H1 (cell line): ENCODE results near the gene NR4A3. TPM values are rescaled to one million over a fixed set of nuclear protein-coding genes. Genes with fewer than 3 reads are reported as not detected.

Source experiments
- CTCF ChIA-PET: fragments of 300-600 bp; sonication (Branson Sonifier 250); formaldehyde crosslinking; loops from one replicate; lab custom pipeline; 2021; ENCODE audit not compliant: partially characterized antibody; lab: Charles Lee
- POLR2A ChIA-PET: fragments of 300-600 bp; sonication (Branson Sonifier 250); formaldehyde crosslinking; loops from one replicate; lab custom pipeline; 2021; ENCODE audit warnings: inconsistent platforms; ENCODE audit not compliant: partially characterized antibody; lab: Charles Lee
- DNase-seq, 2 experiments: peaks; one replicate each; pipeline versions ENCODE4 v3.0.0 to v3.0.0-alpha.2; 2010 to 2022; ENCODE audit warnings: low spot score in 2 of 2, low read depth in 1 of 2, mixed read lengths in 1 of 2
- FAIRE-seq: peaks from 2 replicates; lab custom pipeline; 2011; peaks lifted over from hg19 to GRCh38; lab: Jason Lieb, UNC
- H2AFZ ChIP-seq: 2 replicates; pipeline ENCODE4 v1.8.1; 2012; ENCODE audit warnings: low read length, inconsistent platforms
- H2AK5ac ChIP-seq: 2 replicates; pipeline ENCODE4 v1.6.1; 2013; ENCODE audit warnings: low read depth, low read length
- H2BK120ac ChIP-seq: replicated peaks from 2 replicates; pipeline ENCODE3; 2013; ENCODE audit warnings: low read depth, low read length, inconsistent platforms
- H2BK12ac ChIP-seq: 2 replicates; pipeline ENCODE4 v1.6.1; 2013; ENCODE audit warnings: low read depth, low read length
- H2BK15ac ChIP-seq: 2 replicates; pipeline ENCODE4 v1.6.1; 2013; ENCODE audit warnings: low read length
- H2BK20ac ChIP-seq: 2 replicates; pipeline ENCODE4 v1.6.1; 2013; ENCODE audit warnings: low read length
- H2BK5ac ChIP-seq: 2 replicates; pipeline ENCODE4 v1.6.1; 2013; ENCODE audit warnings: low read depth, low read length
- H3K14ac ChIP-seq: 2 replicates; pipeline ENCODE4 v1.6.1; 2013; ENCODE audit warnings: inconsistent platforms; ENCODE audit not compliant: insufficient read length
- H3K18ac ChIP-seq: 2 replicates; pipeline ENCODE4 v1.6.1; 2013; ENCODE audit warnings: low read length; ENCODE audit errors: extremely low read depth
- H3K23ac ChIP-seq: 2 replicates; pipeline ENCODE4 v1.6.1; 2013; ENCODE audit warnings: inconsistent platforms; ENCODE audit not compliant: insufficient read length
- H3K23me2 ChIP-seq: 2 replicates; pipeline ENCODE4 v1.6.1; 2013; ENCODE audit warnings: low read depth, low read length
- H3K27ac ChIP-seq: 2 replicates; pipeline ENCODE4 v1.6.1; 2011; ENCODE audit warnings: low read depth, low read length, inconsistent platforms
- H3K27me3 ChIP-seq, 4 experiments: replicated peaks in 1 of 4; 1 replicate in 1 of 4; 2 replicates in 3 of 4; pipeline versions ENCODE4 v1.6.1 to v1.8.1; 2011 to 2013; ENCODE audit warnings: low read length in 3 of 4, mild to moderate bottlenecking in 3 of 4, inconsistent platforms in 2 of 4, mixed read lengths in 2 of 4, moderate library complexity in 1 of 4; ENCODE audit not compliant: control insufficient read depth in 3 of 4, insufficient read depth in 3 of 4; ENCODE audit errors: extremely low read depth in 1 of 4
- H3K36me3 ChIP-seq, 4 experiments: 2 replicates each; pipeline versions ENCODE4 v1.6.1 to v1.8.1; 2011 to 2013; ENCODE audit warnings: mild to moderate bottlenecking in 4 of 4, low read length in 3 of 4, moderate library complexity in 2 of 4, control low read depth in 1 of 4, inconsistent platforms in 1 of 4; ENCODE audit not compliant: insufficient read depth in 4 of 4, control insufficient read depth in 2 of 4
- H3K4ac ChIP-seq: replicated peaks from 2 replicates; pipeline ENCODE3; 2013; ENCODE audit warnings: low read length, low read depth, mixed read lengths, inconsistent platforms; ENCODE audit not compliant: insufficient read length
- H3K4me1 ChIP-seq, 4 experiments: replicated peaks in 1 of 4; 1 replicate in 1 of 4; 2 replicates in 3 of 4; pipeline versions ENCODE4 v1.6.1 to v1.8.1; 2011 to 2013; ENCODE audit warnings: low read length in 3 of 4, inconsistent platforms in 2 of 4, mixed read lengths in 1 of 4; ENCODE audit not compliant: insufficient read depth in 4 of 4, control insufficient read depth in 3 of 4
- H3K4me2 ChIP-seq, 2 experiments: 2 replicates each; pipeline versions ENCODE4 v1.6.1 to v1.8.1; 2011 to 2013; ENCODE audit warnings: low read depth in 2 of 2, low read length in 2 of 2, control low read depth in 1 of 2, inconsistent platforms in 1 of 2, mild to moderate bottlenecking in 1 of 2; ENCODE audit not compliant: insufficient read depth in 1 of 2
- H3K4me3 ChIP-seq, 4 experiments: fragments of 200-600, 300-600 bp in 1 of 4; sonication (generic), shearing (Covaris generic), sonication (Bioruptor Twin) in 1 of 4; 2 replicates each; pipeline versions ENCODE4 v1.5.1 to v1.8.1; 2011 to 2016; ENCODE audit warnings: low read length in 4 of 4, low read depth in 3 of 4, control low read depth in 2 of 4, inconsistent platforms in 2 of 4, mild to moderate bottlenecking in 2 of 4, mixed read lengths in 1 of 4, moderate library complexity in 1 of 4; ENCODE audit not compliant: insufficient read depth in 2 of 4; ENCODE audit errors: extremely low read depth in 1 of 4
- H3K56ac ChIP-seq: replicated peaks from 2 replicates; pipeline ENCODE3; 2013; ENCODE audit warnings: low read depth, mild to moderate bottlenecking, mixed read lengths, low read length, inconsistent platforms; ENCODE audit not compliant: insufficient read length
- H3K79me1 ChIP-seq: 2 replicates; pipeline ENCODE4 v1.6.1; 2013; ENCODE audit warnings: low read depth, low read length, control low read depth
- H3K79me2 ChIP-seq, 2 experiments: 2 replicates each; pipeline versions ENCODE4 v1.6.1 to v1.8.1; 2012 to 2013; ENCODE audit warnings: low read length in 2 of 2, mild to moderate bottlenecking in 2 of 2, inconsistent platforms in 1 of 2; ENCODE audit not compliant: insufficient read depth in 2 of 2, control insufficient read depth in 1 of 2
- H3K9ac ChIP-seq, 4 experiments: replicated peaks in 1 of 4; 1 replicate in 1 of 4; 2 replicates in 3 of 4; pipeline versions ENCODE4 v1.6.1 to v1.8.1; 2011 to 2013; ENCODE audit warnings: low read depth in 3 of 4, low read length in 3 of 4, control low read depth in 2 of 4, mild to moderate bottlenecking in 2 of 4, moderate library complexity in 2 of 4, inconsistent platforms in 1 of 4; ENCODE audit errors: extremely low read depth in 1 of 4
- H3K9me3 ChIP-seq, 2 experiments: 2 replicates each; pipeline versions ENCODE4 v1.6.1 to v1.8.1; 2012 to 2013; ENCODE audit warnings: mild to moderate bottlenecking in 2 of 2, moderate library complexity in 2 of 2, control low read depth in 1 of 2, inconsistent platforms in 1 of 2, low read depth in 1 of 2, low read length in 1 of 2, mixed read lengths in 1 of 2; ENCODE audit not compliant: insufficient read depth in 2 of 2
- H4K20me1 ChIP-seq, 2 experiments: replicated peaks in 1 of 2; 2 replicates each; pipeline versions ENCODE3 to v1.8.1; 2011 to 2013; ENCODE audit warnings: inconsistent platforms in 2 of 2, low read length in 2 of 2, mild to moderate bottlenecking in 1 of 2; ENCODE audit not compliant: insufficient read depth in 2 of 2, control insufficient read depth in 1 of 2
- H4K5ac ChIP-seq: 2 replicates; pipeline ENCODE4 v1.6.1; 2013; ENCODE audit warnings: low read length, low read depth, mixed read lengths, inconsistent platforms; ENCODE audit not compliant: insufficient read length
- H4K8ac ChIP-seq: 2 replicates; pipeline ENCODE4 v1.8.0; 2013; ENCODE audit warnings: mild to moderate bottlenecking, moderate library complexity, low read length, inconsistent platforms; ENCODE audit not compliant: insufficient read depth; ENCODE audit errors: extremely low read depth
- H4K91ac ChIP-seq: replicated peaks from 2 replicates; pipeline ENCODE3; 2013; ENCODE audit warnings: low read length, mixed read lengths, inconsistent platforms; ENCODE audit not compliant: insufficient read length
- SUZ12 ChIP-seq: fragments of 200-600 bp; sonication (generic); IDR thresholded peaks from 2 replicates; pipeline ENCODE4 v1.6.1; 2012; ENCODE audit warnings: mild to moderate bottlenecking, inconsistent platforms, low read length, moderate library complexity, mixed read lengths
- TBP ChIP-seq: IDR thresholded peaks from 2 replicates; pipeline ENCODE4 v1.6.1; 2011; ENCODE audit warnings: low read depth, low read length, improper control_type of control experiment
- WGBS, 2 experiments: shearing (Covaris generic) in 1 of 2; methylation state at CpG; one replicate each; pipeline versions ENCODE4 v1.1.6 to v1.1.7; 2013 to 2015; ENCODE audit warnings: low lambda C conversion rate in 2 of 2, mixed read lengths in 2 of 2, inconsistent platforms in 1 of 2, low coverage in 1 of 2, missing lambda C conversion rate in 1 of 2; ENCODE audit not compliant: insufficient replicate concordance in 2 of 2, insufficient coverage in 1 of 2, insufficient read length in 1 of 2; ENCODE audit errors: extremely low coverage in 1 of 2, missing lambda C conversion rate in 1 of 2; 5-methylcytosine and 5-hydroxymethylcytosine counted together
- polyA plus RNA-seq, 7 experiments: library from polyadenylated mRNA; depleted of rRNA in 3 of 7; stranded (reverse) in 5 of 7; unstranded in 2 of 7; fragments of >200 nt in 5 of 7; fragments of 200-250 nt in 2 of 7; gene quantifications; 1 replicate in 5 of 7; 2 replicates in 1 of 7; 4 replicates in 1 of 7; pipeline versions ENCODE4 v1.2.1 to v1.2.3, GENCODE V29; 2011 to 2013; ENCODE audit warnings: missing spikeins in 2 of 7, mixed read lengths in 2 of 7
- total RNA-seq: library from RNA; stranded (reverse); fragmentation: NEBNext Ultra II Directional; extraction: Animal tissue kit (Norgen Biotek cat#: 25700); gene quantifications from 2 replicates; pipeline ENCODE4 v1.2.1, GENCODE V29; 2021

Gene NR4A3
- total and polyA plus RNA-seq, 2 of the 8 experiments (the other 6 are each of a cell fraction or from before 2014, with no cell fraction given), result 0.05 to 0.30 TPM

DNA sequence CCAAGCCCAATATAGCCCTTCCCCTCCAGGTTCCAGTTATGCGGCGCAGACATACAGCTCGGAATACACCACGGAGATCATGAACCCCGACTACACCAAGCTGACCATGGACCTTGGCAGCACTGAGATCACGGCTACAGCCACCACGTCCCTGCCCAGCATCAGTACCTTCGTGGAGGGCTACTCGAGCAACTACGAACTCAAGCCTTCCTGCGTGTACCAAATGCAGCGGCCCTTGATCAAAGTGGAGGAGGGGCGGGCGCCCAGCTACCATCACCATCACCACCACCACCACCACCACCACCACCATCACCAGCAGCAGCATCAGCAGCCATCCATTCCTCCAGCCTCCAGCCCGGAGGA, 6.3 kb downstream of the NR4A3 start:
- peak overlapping the region; percentile 90 for H2BK15ac ChIP-seq
- no peak overlapping the region for H3K27ac ChIP-seq
- H3K23me2 ChIP-seq, result peaks cover 26% of the 10 kb centered on the region
- no peaks in the 10 kb centered on the region for H3K79me2 ChIP-seq
- peak overlapping the region in 2 of 4 experiments; percentile 12 to 53; a peak in 3 of 8 replicates for H3K4me3 ChIP-seq
- no peaks in the 10 kb centered on the region for H3K79me1 ChIP-seq
- peak overlapping the region; percentile 69 to 72 for H3K4me2 ChIP-seq
- no peak overlapping the region for H3K56ac ChIP-seq
- DNase-seq (no peak), FAIRE-seq (no peak)
- peak overlapping the region; percentile 40; the same call in 1 of the 2 replicates for H2BK12ac ChIP-seq
- peaks cover 61 to 82% (median 75%) of the 10 kb centered on the region in 4 experiments for H3K27me3 ChIP-seq
- no peak overlapping the region for H2BK20ac ChIP-seq
- H3K4me1 ChIP-seq, result peaks cover 0 to 23% (median 13%) of the 10 kb centered on the region in 4 experiments; a peak in 6 of 7 replicates
- H3K36me3 ChIP-seq, result peaks cover 0 to 6% (median 0%) of the 10 kb centered on the region in 4 experiments; a peak in 1 of 8 replicates
- no peak overlapping the region for H3K23ac ChIP-seq
- no peak overlapping the region for H2AFZ ChIP-seq
- H4K20me1 ChIP-seq, result peaks cover 4 to 12% of the 10 kb centered on the region in 2 experiments
- H3K9ac ChIP-seq, result no peak overlapping the region
- TF ChIP-seq SUZ12, result peak; percentile 75; the same call in 1 of the 2 replicates
- no peak for TF ChIP-seq TBP
- CTCF ChIA-PET, result interaction anchor here (0.8 to 3.5 kb wide), 5 partner anchors 28 to 644 kb away, joined by 3 to 19 read pairs (median 3); no protein-coding TSS in a partner anchor
- H3K14ac ChIP-seq, result no peak overlapping the region
- 0 out of 2 replicates have a peak overlapping the region, but pooled peaks have one; percentile 29 for H4K8ac ChIP-seq
- WGBS, 2 experiments, result 61% methylated on average over 8 of the region's 15 CpGs; no CpG with 5 or more reads in 1 of the 2 experiments
- no peak overlapping the region for H3K4ac ChIP-seq
- POLR2A ChIA-PET, result interaction anchor here (1.1 kb wide), 1 partner anchor 9 kb away, joined by 4 read pairs; no protein-coding TSS in a partner anchor
- H2BK120ac ChIP-seq, result no peak overlapping the region
- H4K91ac ChIP-seq, result no peak overlapping the region
- H2BK5ac ChIP-seq, result no peak overlapping the region
- H2AK5ac ChIP-seq, result peak overlapping the region; percentile 45; the same call in 1 of the 2 replicates
- peak overlapping the region; percentile 38; the same call in 1 of the 2 replicates for H3K18ac ChIP-seq
- H4K5ac ChIP-seq, result no peak overlapping the region
- H3K9me3 ChIP-seq, result no peaks in the 10 kb centered on the region
